Activated CD4-positive, alpha-beta T cell treated with anti-CD3 and anti-CD28 coated beads, Interleukin-2, Interleukin-4, amounts not matched to agents 100 ng/mL and 50 ng/mL, durations not matched to agents 16 hours and 8 hours (primary cell): ENCODE data around the gene CSNK2A1.
"Not testable (repeated sequence)": the region's sequence is repeated elsewhere in the genome, so short reads cannot be mapped to it uniquely, and the experiment has no call there.

Experiments used
- DNase-seq: peaks from one replicate; pipeline ENCODE4 v3.0.0-alpha.2; 2020; ENCODE audit warnings: low spot score

The CSNK2A1 gene

DNA sequence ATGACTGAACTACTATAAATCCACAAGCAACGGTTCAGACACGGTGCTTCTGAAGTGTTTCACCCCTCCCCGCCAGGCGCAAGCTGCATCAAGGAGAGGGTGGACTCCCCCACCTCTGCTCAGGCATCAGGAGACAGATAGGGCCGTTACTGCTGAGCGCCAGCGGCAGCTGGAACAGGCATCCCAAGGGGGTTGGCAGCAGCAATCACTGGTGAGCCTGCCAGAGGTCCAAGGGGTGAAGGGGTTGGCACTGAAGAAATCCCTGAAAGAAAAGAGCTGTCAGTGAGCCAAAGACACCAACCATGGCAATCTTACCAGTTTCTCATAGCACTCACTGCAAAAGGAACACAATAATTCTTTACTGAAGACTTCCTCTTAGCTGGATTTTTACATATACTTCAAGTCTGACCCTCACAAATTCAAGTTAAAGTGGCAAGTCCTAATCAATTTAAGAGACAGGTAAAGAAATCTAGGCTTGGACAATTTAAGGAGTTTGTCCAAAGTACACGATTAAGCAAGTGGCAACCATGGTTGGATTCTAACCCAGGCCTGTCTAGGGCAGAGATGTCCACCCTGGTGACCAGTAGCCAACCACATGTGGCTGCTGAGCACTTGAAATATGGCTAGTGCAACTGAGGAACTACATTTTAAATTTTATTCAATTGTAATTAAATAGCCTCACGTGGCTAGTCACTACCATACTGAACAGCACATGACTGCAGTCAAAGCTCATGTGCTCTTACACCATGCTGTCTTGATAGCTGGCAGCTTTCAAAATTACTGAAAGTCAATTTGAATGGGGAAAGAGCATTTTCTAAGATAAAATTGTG, 59.6 kb downstream of the CSNK2A1 start:
- no peak for DNase-seq

DNA sequence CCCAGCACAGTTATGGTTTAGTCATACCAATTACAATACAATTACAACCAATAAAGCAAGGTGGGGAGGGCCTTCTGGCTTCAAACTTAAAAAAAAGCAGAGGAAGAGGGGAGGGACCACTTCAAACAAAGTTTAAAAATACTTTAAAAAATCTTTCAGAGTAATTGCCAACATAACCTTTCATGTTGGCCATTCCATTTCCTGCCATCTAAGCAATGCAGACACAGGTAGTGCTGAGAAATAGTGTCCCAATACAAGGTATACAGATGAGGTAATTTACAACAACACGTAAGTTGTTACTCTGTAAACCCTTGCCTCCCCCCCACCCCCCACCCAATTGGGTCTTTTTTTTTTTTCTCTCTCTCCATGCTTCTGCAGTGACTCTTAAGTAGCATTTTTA, 62.4 kb downstream of the CSNK2A1 start:
- no peak for DNase-seq

DNA sequence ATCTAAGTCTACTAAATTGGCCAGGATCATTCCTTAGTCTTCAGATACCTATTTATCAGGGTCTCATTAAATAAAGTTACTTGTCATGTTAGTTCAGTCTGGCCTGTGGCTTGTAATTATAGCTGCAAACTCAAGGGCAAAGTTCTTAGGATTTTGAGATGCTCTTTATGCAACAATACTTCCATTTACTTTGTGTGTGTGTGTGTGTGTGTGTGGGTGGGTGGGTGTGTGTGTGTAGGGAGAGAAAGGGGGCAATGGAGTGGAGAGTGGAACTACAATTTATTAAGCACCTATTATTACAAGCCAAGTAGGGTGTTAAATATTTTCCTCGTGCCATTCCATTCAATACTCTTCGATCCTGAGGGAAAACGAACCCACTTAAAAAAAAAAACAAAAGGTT, 63.5 kb downstream of the CSNK2A1 start:
- DNase-seq, result no peak

DNA sequence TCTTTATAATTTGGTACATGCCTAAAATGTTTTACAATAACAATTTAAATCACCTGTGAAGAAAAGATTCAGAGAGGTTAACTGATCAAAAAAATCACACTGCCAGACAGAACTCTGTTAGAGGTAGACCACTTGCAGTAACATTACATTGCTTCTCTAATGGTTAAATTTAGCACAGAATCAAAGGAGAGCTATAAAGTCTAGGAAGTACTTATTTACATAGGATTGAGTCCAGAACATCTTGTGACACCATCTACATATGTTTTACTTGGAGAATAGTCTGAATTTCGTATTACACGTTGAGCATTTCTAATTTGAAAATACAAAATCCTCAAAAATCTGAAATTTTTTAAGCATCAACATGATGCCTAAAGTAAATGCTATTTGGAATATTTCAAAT, 64.1 kb downstream of the CSNK2A1 start:
- DNase-seq, result no peak

DNA sequence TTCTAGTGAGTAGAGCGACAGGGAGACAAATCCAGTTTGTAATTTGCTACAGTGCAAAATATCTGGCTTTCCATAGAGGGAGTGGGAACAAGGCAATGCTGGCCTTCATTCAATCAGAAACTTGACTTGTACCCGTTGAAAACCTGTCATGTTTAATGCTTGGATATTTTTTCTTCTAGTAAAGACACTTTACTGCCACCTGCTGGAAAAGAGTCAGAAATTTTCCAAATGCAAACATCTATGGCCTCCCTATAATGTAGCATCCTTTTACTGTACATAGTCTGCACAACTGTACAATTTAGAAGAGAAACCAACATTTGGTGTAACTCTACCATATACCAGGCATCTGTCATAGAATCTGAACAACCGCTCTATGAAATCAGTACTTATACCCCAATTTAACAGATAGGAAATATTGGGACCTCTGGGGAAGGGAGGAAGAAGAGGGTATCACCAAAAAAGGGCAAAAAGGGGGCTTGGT, 64.6 kb downstream of the CSNK2A1 start:
- peak; percentile 73 for DNase-seq

DNA sequence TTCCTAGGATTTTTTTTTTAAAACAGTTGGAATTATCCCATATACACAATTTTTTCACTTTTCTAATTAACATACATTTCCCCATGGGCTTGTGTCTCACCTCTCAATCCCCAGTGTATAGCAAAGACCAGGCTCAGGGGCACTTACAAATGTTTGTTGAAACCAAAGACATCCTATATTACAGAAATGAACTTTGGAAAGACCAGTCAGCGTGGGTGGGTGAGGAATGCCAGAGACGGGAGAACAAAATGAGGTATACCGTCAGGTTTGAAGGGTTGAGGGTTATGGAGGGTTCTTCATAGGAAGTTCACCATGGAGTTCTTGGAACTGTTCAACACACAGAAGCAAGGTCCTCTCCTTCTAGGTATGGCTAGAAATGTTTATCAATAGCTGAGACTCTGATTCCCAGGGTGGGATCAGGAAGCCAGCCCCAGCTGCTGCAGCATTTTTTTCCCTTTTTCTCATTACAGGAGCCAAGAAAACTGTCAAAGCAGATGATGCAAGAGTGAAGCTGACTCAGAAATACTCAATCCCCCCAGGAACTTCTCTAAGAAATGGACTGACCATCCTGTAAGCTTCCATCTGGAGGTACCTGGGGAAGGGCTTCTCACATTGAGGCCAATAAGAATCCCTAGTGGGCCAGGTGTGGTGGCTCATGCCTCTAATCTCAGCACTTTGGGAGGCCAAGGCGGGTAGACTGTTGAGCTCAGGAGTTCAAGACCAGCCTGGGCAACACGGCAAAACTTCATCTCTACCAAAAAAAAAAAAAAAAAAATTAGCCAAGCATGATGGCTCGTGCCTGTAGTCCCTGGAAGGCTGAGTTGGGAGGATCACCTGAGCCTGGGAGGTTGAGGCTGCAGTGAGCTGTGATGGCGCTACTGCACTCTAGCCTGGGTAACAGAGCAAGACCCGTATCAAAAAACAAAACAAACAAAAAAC, 65.3 kb downstream of the CSNK2A1 start:
- DNase-seq, result no peak

DNA sequence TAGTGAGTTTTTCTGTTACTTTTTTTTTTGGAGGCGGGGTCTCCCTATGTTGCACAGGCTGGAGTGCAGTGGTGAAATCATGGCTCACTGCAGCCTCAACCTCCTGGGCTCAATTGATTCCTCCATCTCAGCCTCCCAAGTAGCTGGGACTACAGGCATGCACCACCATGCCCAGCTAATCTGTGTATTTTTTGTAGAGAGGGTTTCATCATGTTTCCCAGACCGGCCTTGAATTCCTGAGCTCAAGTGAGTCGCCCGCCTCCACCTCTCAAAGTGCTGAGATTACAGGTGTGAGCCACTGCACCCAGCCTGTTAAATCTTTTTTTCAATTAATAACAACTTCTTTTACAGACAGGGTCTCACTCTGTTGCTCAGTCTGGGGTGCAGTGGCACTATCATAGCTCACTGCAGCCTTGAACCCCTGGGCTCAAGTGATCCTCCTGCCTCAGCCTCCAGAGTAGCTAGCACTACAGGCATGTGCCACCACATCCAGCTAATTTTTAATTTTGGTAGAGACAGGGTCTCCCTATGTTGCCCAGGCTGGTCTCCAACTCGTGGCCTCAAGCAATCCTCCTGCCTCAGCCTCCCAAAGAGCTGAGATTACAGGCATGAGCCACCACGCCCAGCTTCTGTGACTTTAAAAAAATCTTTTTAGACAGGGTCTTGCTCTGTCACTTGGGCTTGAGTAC, 66.9 kb downstream of the CSNK2A1 start:
- DNase-seq, result not testable (repeated sequence)

DNA sequence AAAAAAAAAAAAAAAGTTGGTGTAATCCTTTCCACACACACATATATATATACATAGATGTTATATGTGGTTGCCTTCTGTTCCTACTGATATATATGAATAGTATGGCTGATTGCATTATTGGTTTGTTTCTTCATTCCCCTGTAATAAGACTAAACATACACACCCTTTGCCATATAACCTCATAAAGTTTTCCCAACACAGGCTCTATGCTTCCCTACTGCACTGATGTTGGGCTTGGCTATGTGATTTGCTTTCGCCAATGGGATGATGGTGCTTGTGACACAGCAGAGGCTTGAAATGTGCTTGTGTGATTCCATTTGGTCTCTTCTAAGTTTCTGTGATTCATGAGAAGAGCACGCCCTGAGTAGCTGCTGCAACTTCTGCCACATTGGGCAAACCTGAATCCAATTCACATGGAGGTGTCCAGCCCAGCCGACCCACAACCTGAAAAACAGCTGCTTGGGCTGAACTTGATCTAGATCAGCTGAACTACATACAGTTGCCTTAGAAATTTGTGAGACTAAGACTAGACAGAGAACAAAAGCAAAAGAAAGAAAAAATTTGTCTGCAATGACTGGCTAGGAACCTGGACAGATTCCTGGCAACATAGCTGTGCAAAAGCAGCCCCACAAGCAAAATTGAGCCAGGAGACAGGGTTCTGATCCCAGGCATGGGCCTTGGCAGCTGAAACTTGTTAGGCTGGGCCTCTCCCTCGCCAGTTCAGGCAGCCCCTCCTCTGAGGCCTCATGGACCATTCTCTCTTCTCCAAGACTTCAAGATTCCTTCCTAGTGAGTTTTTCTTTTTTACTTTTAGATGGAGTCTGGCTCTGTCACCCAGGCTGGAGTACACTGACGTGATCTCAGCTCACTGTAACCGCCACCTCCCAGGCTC, 67.9 kb downstream of the CSNK2A1 start:
- DNase-seq, result no peak

DNA sequence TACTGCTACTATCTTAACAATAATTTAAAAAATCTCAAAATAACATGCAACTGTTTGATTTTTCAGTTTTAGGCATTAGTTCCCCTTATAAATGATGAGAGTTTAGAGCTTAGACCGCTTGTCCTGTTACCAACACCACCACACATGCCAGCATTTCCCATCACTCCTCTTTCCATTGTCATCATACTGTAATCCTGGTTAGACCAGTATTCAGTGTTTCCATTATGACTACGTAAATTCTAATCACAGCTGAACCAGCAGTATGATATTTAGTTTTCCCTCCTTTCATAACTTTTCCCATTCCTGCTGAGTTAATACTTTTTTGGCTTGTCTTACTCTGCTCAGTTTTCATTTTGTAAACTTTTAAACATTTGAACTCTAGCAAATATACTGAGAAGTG, 69.0 kb downstream of the CSNK2A1 start:
- no peak for DNase-seq

DNA sequence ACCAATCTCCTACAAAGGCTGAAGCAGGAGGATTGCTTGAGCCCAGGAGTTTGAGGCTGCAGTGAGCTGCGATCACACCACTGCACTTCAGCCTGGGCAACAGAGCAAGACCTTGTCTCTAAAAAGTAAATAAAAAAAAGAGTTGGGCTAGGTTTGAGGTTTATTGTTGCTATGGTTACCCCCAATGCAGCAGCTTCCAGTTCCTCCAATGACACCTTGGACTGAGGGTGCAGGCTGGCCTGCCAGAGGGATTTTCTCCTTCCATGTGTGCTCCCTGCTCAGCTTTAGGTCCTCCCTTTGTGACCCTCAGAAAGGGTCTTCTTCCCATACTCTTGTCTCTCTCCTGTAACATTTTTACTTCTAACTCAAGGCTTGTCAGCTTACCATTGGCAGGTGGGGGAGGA, 70.7 kb downstream of the CSNK2A1 start:
- no peak for DNase-seq

DNA sequence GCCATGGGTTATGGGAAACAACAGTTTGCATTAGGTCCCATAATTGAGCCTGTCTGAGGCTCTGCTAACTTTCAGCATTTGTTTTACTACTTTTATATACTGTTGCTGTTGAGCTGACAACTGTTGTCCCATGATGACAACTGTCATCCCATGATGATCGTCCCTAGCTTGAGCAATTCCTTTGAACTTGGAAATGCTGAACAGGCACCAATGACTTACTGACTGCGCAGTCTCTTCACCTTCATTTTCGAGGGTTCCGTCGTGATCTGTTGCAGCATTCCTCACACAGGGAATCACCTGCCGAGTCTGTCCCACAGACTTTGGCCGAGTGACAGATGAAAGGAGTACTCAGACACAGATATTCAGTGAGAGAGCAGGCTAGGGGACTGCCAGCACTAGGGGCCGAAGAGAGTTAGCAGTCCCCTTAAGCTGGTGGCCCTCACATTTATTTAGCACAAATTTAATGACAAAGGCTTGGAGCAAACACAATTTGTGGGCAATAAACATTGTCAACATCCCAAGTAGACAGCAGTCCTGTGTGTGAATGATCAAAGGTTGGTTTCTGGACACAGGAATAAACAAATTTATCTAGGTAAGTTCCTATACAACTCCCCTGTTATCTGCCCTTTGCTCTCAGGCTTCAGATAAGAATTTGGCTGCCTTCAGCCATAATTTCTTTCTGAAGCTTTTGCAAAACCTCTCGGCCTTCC, 71.3 kb downstream of the CSNK2A1 start:
- no peak for DNase-seq

DNA sequence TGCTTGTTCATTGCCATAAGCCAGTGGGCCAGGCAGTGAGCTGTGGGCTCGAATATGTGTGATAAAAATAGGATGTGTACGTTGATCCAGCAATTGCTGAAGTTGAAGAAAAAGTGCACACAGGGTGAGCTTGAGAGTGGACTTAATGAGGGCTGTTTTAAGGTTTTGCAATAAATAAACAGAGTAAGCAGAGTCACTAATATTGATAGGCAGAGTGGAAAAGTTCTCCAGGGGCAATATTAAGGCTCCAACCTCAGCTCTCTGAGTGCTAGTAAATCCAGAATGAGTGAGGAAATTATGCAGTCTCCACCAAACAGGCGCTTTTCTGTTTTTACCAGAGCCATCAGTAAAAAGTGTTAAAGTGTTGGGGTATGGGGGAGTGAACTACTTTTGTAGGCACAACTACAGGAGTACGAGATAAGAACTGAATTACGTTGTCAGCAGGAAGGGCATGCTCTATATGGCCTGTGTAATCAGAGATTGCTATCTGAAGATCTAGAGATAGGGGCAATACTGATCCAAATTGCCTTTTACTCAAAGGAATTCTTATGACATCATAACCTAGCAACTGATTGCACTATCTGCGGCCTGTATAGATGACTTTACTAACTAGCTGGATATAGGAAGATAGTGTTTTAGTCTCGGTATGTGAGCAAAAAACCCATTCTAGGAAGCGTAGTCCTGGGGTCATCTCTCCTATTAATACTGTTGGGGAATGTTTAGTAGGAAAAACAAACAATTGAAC, 73.7 kb downstream of the CSNK2A1 start:
- no peak for DNase-seq

DNA sequence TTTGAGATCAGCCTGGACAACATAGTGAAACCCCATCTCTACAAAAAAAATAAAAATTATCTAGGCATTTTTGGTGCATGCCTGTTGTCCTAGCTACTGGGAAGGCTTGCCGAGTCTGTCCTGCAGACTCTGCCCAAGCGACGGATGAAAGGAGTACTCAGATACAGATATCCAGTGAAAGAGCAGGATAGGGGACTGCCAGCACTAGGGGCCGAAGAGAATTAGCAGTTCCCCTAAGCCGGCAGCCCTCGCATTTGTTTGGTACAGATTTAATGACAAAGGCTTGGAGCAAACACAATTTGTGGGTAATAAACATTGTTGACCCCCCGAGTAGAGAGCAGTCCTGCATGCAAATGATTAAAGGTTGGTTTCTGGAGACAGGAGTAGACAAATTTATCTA, 75.8 kb downstream of the CSNK2A1 start:
- DNase-seq, result no peak

DNA sequence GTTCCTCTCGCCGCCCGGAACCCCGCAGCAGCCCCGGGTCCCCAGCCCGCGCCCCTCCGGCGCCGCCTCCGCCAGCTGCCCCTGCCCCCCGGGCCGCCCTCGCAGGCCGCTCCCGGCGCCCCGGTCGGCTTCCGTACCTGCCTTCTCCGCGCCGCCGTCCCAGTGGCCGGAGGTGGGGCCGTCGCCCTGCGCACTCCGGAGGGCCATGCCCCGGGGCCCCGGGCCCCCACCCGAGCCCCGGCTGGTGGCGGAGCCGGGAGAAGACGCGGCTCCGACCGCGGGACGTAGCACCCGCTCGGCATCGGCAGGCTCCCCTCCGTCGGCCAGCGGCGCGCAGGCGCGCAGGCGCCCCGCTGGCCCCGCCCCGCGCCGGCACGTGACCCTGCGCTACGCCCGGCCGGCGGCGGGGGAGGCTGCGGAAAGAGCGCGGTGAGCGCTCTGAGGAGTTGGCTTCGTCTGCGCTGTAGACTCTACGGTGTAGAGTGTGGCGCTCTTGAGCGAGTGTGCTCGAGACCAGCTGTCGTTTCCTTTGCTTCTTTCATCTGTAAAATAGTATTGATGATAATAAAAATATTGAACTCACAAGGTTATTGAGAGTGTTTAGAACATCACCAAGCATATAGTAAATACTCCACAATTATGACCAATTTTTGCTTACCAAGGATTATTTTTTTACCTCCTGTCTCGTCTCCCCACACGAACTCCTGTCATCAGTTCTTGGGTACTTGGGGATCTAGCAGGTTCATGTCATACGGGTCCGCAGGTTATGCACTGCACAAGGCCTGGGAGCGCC, 81.2 kb downstream of the CSNK2A1 start, which contains the start of gene TBC1D20:
Gene TBC1D20, minus strand, starts transcription at position 335 of the 793 bp plus-strand sequence. Its CDS starts 128 bp downstream, at position 207.
- DNase-seq, result peak; percentile 85

DNA sequence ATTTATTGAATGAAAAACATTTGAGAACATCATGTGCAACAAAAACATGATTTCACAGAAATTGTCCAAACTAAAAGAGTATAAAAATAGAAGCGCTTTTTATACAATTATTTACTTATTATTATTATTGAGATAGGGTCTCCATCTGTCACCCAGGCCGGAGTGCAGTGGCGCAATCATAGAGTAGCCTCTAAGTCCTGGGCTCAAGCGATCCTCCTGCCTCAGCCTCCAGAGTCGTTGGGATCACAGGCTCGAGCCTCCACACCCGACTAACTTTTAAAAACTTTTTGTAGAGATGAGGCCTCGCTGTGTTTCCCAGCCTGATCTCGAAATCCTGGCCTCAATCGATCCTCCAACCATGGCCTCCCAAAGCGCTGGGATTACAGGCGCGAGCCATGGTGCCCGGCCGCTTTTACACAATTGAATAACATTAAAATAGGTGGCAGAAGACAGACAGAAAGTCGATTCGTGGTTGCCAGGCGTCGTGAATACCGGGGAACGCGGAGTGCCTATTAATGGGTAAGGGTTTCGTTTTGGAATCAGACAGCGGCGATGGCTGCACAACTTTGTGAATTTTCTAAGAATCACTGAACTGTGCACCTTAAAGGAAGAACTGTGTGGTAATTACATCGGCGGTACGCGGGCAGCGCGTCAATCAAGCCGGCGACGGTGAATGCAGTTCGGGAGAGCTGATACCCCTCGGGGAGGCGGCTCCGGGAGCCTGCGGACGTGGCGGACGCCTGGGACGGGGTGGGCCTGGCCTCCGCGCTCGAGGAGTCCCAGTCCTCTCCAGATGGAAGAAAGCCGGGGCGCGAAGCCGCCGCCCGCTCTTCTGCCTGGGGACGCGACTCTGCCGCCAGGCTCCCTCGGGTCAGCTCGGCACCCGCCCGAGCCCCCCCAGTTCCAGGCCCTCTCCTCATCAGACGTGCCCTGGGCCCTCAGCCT, 82.1 kb downstream of the CSNK2A1 start:
- DNase-seq, result peak; percentile 39

DNA sequence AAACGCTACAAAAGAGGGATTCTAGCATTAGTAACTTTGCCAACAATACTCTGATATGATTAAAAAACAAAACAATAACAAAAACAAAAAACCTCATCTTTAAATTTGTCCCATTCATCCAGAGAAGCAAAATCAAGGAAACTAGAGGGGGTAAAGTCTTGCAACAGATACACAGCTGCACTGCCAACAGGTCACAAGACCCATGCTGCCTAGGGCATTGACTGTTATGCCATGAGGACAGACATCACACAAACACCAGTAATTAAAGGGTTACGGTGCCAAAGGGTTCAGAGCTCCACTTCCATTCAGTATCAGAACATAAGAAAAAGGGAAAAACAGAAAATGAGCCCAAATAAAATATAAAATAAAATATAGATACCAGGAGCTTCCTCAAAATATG, 82.9 kb downstream of the CSNK2A1 start:
- no peak for DNase-seq

DNA sequence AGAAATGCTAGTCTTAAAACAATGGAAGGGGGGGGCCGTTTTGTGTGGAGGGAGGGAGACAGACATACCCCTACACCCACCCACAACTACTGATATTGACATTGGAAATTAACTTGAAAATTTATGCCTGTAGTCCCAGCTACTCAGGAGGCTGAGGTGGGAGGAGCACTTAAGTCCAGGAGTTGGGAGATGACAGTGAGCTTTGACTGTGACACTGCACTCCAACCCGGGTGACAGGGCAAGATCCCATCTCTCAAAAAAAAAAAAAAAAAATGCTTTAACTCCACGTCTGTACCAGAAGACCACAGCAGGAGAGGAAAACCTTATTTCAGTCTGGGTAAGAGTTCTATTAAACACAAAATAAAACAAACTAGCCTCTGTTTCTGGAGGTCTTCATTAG, 83.4 kb downstream of the CSNK2A1 start:
- DNase-seq, result no peak

DNA sequence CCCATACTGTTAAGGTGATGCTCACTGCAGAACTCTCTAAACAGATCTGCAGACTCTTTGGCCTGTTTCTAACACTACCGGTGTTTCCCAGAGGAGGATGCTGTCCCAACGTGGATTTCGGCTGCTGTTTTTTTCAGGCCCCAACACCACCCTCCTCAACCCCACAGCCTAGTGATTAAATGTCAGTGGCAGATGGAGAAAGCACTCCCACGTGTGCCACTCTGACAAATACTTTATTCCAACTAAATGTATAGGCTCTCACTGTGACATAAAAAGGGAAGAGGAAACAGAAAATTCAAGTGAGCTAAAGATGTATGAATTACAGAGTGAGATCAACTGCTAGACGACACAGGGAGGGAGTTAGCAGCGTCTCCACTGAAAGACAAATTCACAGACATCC, 84.8 kb downstream of the CSNK2A1 start:
- no peak for DNase-seq
